GM23338 (cell line): ENCODE results near the gene LILRB5. TPM values are rescaled to one million over a fixed set of nuclear protein-coding genes. Genes with fewer than 3 reads are reported as not detected.
"Not testable (repeated sequence)": the region's sequence is repeated elsewhere in the genome, so short reads cannot be mapped to it uniquely, and the experiment has no call there.

ENCODE experiments used
- ATAC-seq: fragments of 200-7000 bp; cut with Tn5 transposase; 3 replicates; pipeline ENCODE4 v1.9.1; 2020
- DNase-seq: peaks from one replicate; pipeline ENCODE4 v3.0.0-alpha.2; 2015; ENCODE audit warnings: low spot score
- H2AFZ ChIP-seq: fragments of 200-600 bp; sonication (generic); 2 replicates; pipeline ENCODE4 v1.8.0; 2016; ENCODE audit warnings: antibody characterized with exemption, mild to moderate bottlenecking, moderate library complexity
- H3F3A ChIP-seq: fragments of 200-600 bp; sonication (generic); replicated peaks from 2 replicates; pipeline ENCODE4 v1.8.0; 2017; ENCODE audit warnings: antibody characterized with exemption, mixed run types, low read depth
- H3K27ac ChIP-seq: fragments of 200-600 bp; sonication (generic); 2 replicates; pipeline ENCODE4 v1.6.1; 2016; ENCODE audit warnings: low read depth
- H3K27me3 ChIP-seq: fragments of 200-600 bp; sonication (generic); 2 replicates; pipeline ENCODE4 v1.8.0; 2016; ENCODE audit warnings: mild to moderate bottlenecking, mixed run types, moderate library complexity; ENCODE audit not compliant: insufficient read depth
- H3K36me3 ChIP-seq: fragments of 200-600 bp; sonication (generic); 2 replicates; pipeline ENCODE4 v1.8.0; 2016; ENCODE audit warnings: mild to moderate bottlenecking; ENCODE audit not compliant: insufficient read depth
- H3K4me1 ChIP-seq: fragments of 200-600 bp; sonication (generic); 2 replicates; pipeline ENCODE4 v1.8.0; 2016; ENCODE audit warnings: mild to moderate bottlenecking, moderate library complexity; ENCODE audit not compliant: insufficient read depth
- H3K4me2 ChIP-seq: fragments of 200-600 bp; sonication (generic); 2 replicates; pipeline ENCODE4 v1.7.1; 2017; ENCODE audit warnings: mixed run types
- H3K4me3 ChIP-seq: fragments of 200-600 bp; sonication (generic); 2 replicates; pipeline ENCODE4 v1.6.1; 2016; ENCODE audit warnings: mixed run types
- H3K79me2 ChIP-seq: fragments of 200-600 bp; sonication (generic); replicated peaks from 2 replicates; pipeline ENCODE4 v1.8.0; 2017; ENCODE audit warnings: mild to moderate bottlenecking; ENCODE audit not compliant: insufficient read depth
- H3K9me2 ChIP-seq: fragments of 200-600 bp; sonication (generic); 2 replicates; pipeline ENCODE4 v1.8.0; 2017; ENCODE audit not compliant: insufficient read depth
- H4K20me1 ChIP-seq: fragments of 200-600 bp; sonication (generic); replicated peaks from 2 replicates; pipeline ENCODE4 v1.8.0; 2017; ENCODE audit warnings: mild to moderate bottlenecking; ENCODE audit not compliant: insufficient read depth
- H3K27ac Mint-ChIP-seq: 2 replicates; pipeline ENCODE4 v1.8.0; 2020; ENCODE audit warnings: inconsistent platforms, mild to moderate bottlenecking, moderate library complexity, mixed read lengths
- H3K27me3 Mint-ChIP-seq: 3 replicates; pipeline ENCODE4 v1.8.0; 2022; ENCODE audit warnings: low read depth, mild to moderate bottlenecking, moderate library complexity, mixed read lengths, inconsistent platforms; ENCODE audit not compliant: insufficient read depth, poor library complexity
- H3K36me3 Mint-ChIP-seq: 3 replicates; pipeline ENCODE4 v1.8.0; 2021; ENCODE audit warnings: low read depth, mild to moderate bottlenecking, inconsistent platforms, moderate library complexity, mixed read lengths
- H3K4me1 Mint-ChIP-seq: 3 replicates; pipeline ENCODE4 v1.8.0; 2020; ENCODE audit warnings: mild to moderate bottlenecking, inconsistent platforms, mixed read lengths
- H3K4me3 Mint-ChIP-seq: 3 replicates; pipeline ENCODE4 v1.8.0; 2021; ENCODE audit warnings: moderate library complexity, mild to moderate bottlenecking, inconsistent platforms, mixed read lengths
- H3K9me3 Mint-ChIP-seq: 3 replicates; pipeline ENCODE4 v1.8.0; 2020; ENCODE audit warnings: moderate library complexity, mild to moderate bottlenecking, inconsistent platforms, mixed read lengths
- CREB1 ChIP-seq: fragments of 250-450 bp; sonication (Bioruptor Pico); IDR thresholded peaks from 2 replicates; pipeline ENCODE4 v1.5.0; 2020; ENCODE audit warnings: low read depth, mild to moderate bottlenecking, moderate library complexity
- EZH2 ChIP-seq: fragments of 200-600 bp; sonication (generic); IDR thresholded peaks from one replicate; pipeline ENCODE4 v1.8.0; 2017; ENCODE audit warnings: antibody characterized with exemption, mild to moderate bottlenecking, low read depth; ENCODE audit not compliant: unreplicated experiment
- JUNB ChIP-seq: IDR thresholded peaks from one replicate; pipeline ENCODE4 v1.6.1; 2016; ENCODE audit warnings: antibody characterized with exemption; ENCODE audit not compliant: unreplicated experiment
- POLR2AphosphoS5 ChIP-seq: IDR thresholded peaks from 2 replicates; pipeline ENCODE4 v1.6.1; 2016; ENCODE audit warnings: antibody characterized with exemption, low read depth
- STAT1 ChIP-seq: IDR thresholded peaks from one replicate; pipeline ENCODE4 v1.6.1; 2016; ENCODE audit warnings: antibody characterized with exemption; ENCODE audit not compliant: unreplicated experiment
- ZNF331 ChIP-seq: fragments of 250-450 bp; sonication (Bioruptor Pico); IDR thresholded peaks from 2 replicates; pipeline ENCODE4 v1.5.0; 2020; ENCODE audit warnings: low read depth, mild to moderate bottlenecking, moderate library complexity
- polyA plus RNA-seq: library from polyadenylated mRNA; unstranded; fragments of >200 nt; fragmentation: Nextera tagmentation; extraction: Ambion mirVana; gene quantifications from 2 replicates; pipeline ENCODE4 v1.2.1, GENCODE V29; 2016
- total RNA-seq: library from RNA; depleted of rRNA; stranded (reverse); fragments of >200 nt; shearing (Covaris generic); gene quantifications from 2 replicates; pipeline ENCODE4 v1.2.3, GENCODE V29; 2014
- TF ChIP-seq, protein P1 (sequence below), 2 experiments: fragments of 200-600 bp in 1 of 2; sonication (generic) in 1 of 2; conservative IDR thresholded peaks; 2 replicates each; pipeline versions ENCODE4 v1.5.1 to v1.6.1; 2016 to 2017; ENCODE audit warnings: antibody characterized with exemption in 2 of 2, low read depth in 2 of 2, mild to moderate bottlenecking in 2 of 2, moderate library complexity in 1 of 2

LILRB5 gene
- total and polyA plus RNA-seq, 2 experiments from 2014 or later, result not detected

- no peak overlapping the region for H3K27ac Mint-ChIP-seq
- ATAC-seq (no peak), DNase-seq (no peak)
- Histone ChIP-seq H3K27me3 (no peaks in the 10 kb centered on the region), H3K36me3 (no peaks in the 10 kb centered on the region), H3K27ac (no peak overlapping the region), H4K20me1 (no peaks in the 10 kb centered on the region), H3K9me2 (no peaks in the 10 kb centered on the region), H2AFZ (no peak overlapping the region), H3F3A (no peaks in the 10 kb centered on the region), H3K4me2 (no peak overlapping the region), H3K79me2 (no peaks in the 10 kb centered on the region), H3K4me3 (no peak overlapping the region), H3K4me1 (no peaks in the 10 kb centered on the region)
- H3K4me1 Mint-ChIP-seq, result no peaks in the 10 kb centered on the region
- no peak for TF ChIP-seq ZNF331 (CRISPR knock-in tag)
- TF ChIP-seq, protein P1, sequence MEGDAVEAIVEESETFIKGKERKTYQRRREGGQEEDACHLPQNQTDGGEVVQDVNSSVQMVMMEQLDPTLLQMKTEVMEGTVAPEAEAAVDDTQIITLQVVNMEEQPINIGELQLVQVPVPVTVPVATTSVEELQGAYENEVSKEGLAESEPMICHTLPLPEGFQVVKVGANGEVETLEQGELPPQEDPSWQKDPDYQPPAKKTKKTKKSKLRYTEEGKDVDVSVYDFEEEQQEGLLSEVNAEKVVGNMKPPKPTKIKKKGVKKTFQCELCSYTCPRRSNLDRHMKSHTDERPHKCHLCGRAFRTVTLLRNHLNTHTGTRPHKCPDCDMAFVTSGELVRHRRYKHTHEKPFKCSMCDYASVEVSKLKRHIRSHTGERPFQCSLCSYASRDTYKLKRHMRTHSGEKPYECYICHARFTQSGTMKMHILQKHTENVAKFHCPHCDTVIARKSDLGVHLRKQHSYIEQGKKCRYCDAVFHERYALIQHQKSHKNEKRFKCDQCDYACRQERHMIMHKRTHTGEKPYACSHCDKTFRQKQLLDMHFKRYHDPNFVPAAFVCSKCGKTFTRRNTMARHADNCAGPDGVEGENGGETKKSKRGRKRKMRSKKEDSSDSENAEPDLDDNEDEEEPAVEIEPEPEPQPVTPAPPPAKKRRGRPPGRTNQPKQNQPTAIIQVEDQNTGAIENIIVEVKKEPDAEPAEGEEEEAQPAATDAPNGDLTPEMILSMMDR (conservative IDR thresholded peaks at IDR 0.05; ENCODE audit: low read depth in 2 of 2), result no peak
- no peak for TF ChIP-seq JUNB
- no peak for TF ChIP-seq STAT1
- TF ChIP-seq EZH2, result no peak
- TF ChIP-seq CREB1 (CRISPR knock-in tag), result no peak
- no peak for TF ChIP-seq POLR2AphosphoS5
- no peaks in the 10 kb centered on the region; the same call in 2 of the 3 replicates for H3K9me3 Mint-ChIP-seq
- H3K36me3 Mint-ChIP-seq, result no peaks in the 10 kb centered on the region
- H3K27me3 Mint-ChIP-seq, result peaks cover 4% of the 10 kb centered on the region
- no peak overlapping the region; the same call in 2 of the 3 replicates for H3K4me3 Mint-ChIP-seq
Observed at GRCh38 chr19:54273821-54274220, 16.7 kb upstream of the LILRB5 start.

DNA sequence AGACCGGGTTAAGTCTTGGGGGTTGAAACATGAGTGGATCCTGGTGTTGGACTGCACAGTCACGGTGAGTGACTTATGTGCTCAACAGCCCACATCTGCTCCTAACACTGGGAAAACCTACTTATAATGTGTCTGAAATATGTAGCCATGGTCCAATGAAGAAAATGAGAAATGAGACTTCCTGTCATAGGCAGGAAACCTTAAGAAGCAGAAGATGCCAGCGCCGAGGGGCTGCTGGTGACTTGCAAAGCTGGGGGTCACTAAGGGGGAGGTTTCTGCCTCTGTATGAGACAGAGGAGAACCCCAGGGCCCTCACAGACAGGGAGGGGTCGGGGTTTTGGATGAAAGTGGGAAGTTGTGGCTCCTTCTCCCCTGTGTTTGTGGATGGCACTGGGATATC is 15.1 kb upstream of the LILRB5 start:
- not testable (repeated sequence) for H3K27me3 ChIP-seq, H3K9me3 Mint-ChIP-seq, H3K4me3 ChIP-seq, H4K20me1 ChIP-seq, H3K4me2 ChIP-seq, H3K27ac ChIP-seq, H3K27me3 Mint-ChIP-seq, H3K4me1 Mint-ChIP-seq, H3K27ac Mint-ChIP-seq, ATAC-seq, H3K9me2 ChIP-seq, H3K36me3 Mint-ChIP-seq, DNase-seq, H3K36me3 ChIP-seq, H3K4me1 ChIP-seq, H3F3A ChIP-seq, H2AFZ ChIP-seq, H3K79me2 ChIP-seq, H3K4me3 Mint-ChIP-seq

DNA sequence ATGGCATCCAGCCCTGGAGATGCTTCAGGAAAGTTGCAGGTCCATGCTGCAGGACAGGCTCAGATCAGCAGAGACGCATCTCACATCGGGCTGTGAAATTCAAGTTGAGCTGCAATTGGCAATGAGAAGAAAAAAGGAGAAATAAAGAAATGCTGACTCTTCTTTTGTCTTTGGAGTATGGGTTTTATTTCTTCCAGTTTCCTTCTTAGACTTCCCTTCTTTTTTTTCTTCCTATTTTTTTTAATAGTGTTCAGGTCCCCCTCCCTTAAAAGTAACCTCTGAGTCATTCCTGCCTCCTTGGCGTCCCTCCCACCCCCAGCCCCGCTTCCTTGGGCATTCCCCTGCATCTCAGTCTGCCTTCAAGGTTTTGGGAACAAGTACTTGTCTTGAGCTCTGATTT is 14.5 kb upstream of the LILRB5 start:
- H3K4me1 Mint-ChIP-seq, H3F3A ChIP-seq, H3K36me3 ChIP-seq, H3K9me2 ChIP-seq, H3K36me3 Mint-ChIP-seq, H2AFZ ChIP-seq, H3K27me3 Mint-ChIP-seq, H3K4me2 ChIP-seq, H3K4me3 ChIP-seq, H4K20me1 ChIP-seq, H3K27ac ChIP-seq, H3K4me3 Mint-ChIP-seq, H3K9me3 Mint-ChIP-seq, H3K4me1 ChIP-seq, ATAC-seq, H3K27me3 ChIP-seq, DNase-seq, H3K79me2 ChIP-seq, H3K27ac Mint-ChIP-seq: not testable (repeated sequence)
